Ishikawa (cell line): ENCODE data around the gene NAT16.

ENCODE experiments used
- CEBPB ChIP-seq: IDR thresholded peaks from 2 replicates; pipeline ENCODE4 v1.6.1; 2012
- CREB1 ChIP-seq: IDR thresholded peaks from 2 replicates; pipeline ENCODE4 v1.6.1; 2012; ENCODE audit warnings: low read depth
- EGR1 ChIP-seq: IDR thresholded peaks from 2 replicates; pipeline ENCODE4 v1.6.1; 2012
- EP300 ChIP-seq: IDR thresholded peaks from 2 replicates; pipeline ENCODE4 v1.6.1; 2012; ENCODE audit warnings: borderline replicate concordance
- FOXM1 ChIP-seq: IDR thresholded peaks from 2 replicates; pipeline ENCODE4 v1.6.1; 2012; ENCODE audit warnings: low read depth, borderline replicate concordance
- NFIC ChIP-seq: IDR thresholded peaks from 2 replicates; pipeline ENCODE4 v1.6.1; 2012
- RAD21 ChIP-seq: IDR thresholded peaks from 2 replicates; pipeline ENCODE4 v1.6.1; 2012; ENCODE audit warnings: low read depth
- TAF1 ChIP-seq: IDR thresholded peaks from 2 replicates; pipeline ENCODE4 v1.6.1; 2012; ENCODE audit warnings: low read depth, mild to moderate bottlenecking
- TCF12 ChIP-seq: IDR thresholded peaks from 2 replicates; pipeline ENCODE4 v1.6.1; 2012; ENCODE audit warnings: low read depth
- TEAD4 ChIP-seq: IDR thresholded peaks from 2 replicates; pipeline ENCODE4 v1.6.1; 2012
- YY1 ChIP-seq: IDR thresholded peaks from 2 replicates; pipeline ENCODE4 v1.6.1; 2012; ENCODE audit warnings: low read depth
- ZBTB7A ChIP-seq: IDR thresholded peaks from 2 replicates; pipeline ENCODE4 v1.6.1; 2012; ENCODE audit warnings: low read depth
- TF ChIP-seq, protein P1 (sequence below): IDR thresholded peaks from 2 replicates; pipeline ENCODE4 v1.6.1; 2012
- TF ChIP-seq, protein P2 (sequence below): IDR thresholded peaks from 2 replicates; pipeline ENCODE4 v1.6.1; 2012
- TF ChIP-seq, protein P3 (sequence below): IDR thresholded peaks from 2 replicates; pipeline ENCODE4 v1.6.1; 2012; ENCODE audit warnings: low read depth, mild to moderate bottlenecking

NAT16 gene

DNA sequence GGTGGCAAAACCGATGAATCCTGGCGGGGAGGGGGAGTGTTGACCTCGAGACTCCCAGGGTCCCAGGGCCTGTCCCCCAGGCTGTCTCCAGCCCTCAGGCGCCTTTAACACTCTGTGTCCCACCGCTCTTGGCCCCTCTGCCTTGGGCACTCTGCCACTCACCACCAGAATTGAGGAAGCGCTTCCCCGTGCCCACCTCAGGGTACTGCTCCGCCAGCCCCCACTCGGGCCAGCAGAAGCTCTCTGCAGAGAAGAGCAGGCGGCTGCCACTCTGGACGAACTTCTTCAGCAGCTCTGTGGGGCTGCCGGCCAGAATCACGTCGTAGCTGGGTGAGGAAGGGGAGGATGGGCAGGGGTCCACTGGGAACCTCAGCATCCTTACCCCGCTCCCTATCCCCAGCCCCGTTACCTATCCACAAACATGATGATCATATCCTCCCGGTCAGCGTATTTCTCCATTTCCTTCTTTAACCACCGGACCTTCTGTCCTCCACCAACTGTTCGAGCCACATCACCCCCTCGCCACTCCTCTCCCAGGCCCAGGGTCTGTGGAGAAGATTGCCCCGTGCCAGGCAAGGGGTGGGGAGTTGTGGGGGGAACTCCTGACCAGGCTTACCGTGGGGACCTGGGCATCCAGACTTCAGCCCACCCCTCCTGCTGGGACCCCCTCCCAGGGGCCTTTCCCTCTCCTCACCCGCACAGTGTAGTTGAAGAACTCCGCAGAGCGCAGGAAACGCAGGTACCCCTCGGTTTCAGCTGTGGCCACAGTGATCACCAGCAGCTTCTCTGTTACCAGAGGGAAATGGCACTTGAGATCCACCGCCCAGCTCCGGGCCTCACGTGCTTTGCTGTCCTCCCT lies 36.1 kb upstream of the NAT16 start:
- no peak for TF ChIP-seq ZBTB7A
- TF ChIP-seq, protein P1, sequence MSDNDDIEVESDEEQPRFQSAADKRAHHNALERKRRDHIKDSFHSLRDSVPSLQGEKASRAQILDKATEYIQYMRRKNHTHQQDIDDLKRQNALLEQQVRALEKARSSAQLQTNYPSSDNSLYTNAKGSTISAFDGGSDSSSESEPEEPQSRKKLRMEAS: no peak
- no peak for TF ChIP-seq CEBPB
- TF ChIP-seq TEAD4: no peak
- no peak for TF ChIP-seq EP300
- TF ChIP-seq TCF12: no peak
- no peak for TF ChIP-seq FOXM1
- no peak for TF ChIP-seq EGR1
- no peak for TF ChIP-seq NFIC
- TF ChIP-seq RAD21: no peak
- TF ChIP-seq, protein P2, sequence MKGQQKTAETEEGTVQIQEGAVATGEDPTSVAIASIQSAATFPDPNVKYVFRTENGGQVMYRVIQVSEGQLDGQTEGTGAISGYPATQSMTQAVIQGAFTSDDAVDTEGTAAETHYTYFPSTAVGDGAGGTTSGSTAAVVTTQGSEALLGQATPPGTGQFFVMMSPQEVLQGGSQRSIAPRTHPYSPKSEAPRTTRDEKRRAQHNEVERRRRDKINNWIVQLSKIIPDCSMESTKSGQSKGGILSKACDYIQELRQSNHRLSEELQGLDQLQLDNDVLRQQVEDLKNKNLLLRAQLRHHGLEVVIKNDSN: no peak
- TF ChIP-seq, protein P3, sequence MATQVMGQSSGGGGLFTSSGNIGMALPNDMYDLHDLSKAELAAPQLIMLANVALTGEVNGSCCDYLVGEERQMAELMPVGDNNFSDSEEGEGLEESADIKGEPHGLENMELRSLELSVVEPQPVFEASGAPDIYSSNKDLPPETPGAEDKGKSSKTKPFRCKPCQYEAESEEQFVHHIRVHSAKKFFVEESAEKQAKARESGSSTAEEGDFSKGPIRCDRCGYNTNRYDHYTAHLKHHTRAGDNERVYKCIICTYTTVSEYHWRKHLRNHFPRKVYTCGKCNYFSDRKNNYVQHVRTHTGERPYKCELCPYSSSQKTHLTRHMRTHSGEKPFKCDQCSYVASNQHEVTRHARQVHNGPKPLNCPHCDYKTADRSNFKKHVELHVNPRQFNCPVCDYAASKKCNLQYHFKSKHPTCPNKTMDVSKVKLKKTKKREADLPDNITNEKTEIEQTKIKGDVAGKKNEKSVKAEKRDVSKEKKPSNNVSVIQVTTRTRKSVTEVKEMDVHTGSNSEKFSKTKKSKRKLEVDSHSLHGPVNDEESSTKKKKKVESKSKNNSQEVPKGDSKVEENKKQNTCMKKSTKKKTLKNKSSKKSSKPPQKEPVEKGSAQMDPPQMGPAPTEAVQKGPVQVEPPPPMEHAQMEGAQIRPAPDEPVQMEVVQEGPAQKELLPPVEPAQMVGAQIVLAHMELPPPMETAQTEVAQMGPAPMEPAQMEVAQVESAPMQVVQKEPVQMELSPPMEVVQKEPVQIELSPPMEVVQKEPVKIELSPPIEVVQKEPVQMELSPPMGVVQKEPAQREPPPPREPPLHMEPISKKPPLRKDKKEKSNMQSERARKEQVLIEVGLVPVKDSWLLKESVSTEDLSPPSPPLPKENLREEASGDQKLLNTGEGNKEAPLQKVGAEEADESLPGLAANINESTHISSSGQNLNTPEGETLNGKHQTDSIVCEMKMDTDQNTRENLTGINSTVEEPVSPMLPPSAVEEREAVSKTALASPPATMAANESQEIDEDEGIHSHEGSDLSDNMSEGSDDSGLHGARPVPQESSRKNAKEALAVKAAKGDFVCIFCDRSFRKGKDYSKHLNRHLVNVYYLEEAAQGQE: no peak
- no peak for TF ChIP-seq CREB1
- TF ChIP-seq YY1: no peak

DNA sequence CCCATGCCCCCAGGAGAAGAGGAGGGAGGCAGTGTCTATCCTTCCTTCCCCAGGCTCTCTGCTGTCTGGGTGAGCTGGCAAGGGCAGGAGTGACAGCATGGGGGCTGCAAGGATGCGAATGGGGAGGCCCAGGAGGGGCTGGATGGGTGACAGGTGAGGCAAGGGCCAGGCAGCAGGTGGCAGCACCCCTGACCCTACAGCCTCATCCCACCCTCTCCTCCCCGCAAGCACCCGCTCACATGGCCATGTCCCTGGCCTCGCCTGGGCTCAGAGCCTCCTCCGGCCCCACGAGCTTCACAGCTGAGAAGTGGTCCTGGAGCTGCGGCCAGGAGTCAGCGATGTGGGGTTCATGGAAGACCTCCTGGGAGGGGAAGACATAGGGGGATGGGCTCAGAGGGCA lies 31.9 kb upstream of the NAT16 start:
- TF ChIP-seq NFIC (no peak), FOXM1 (no peak), EP300 (no peak), TEAD4 (no peak)

DNA sequence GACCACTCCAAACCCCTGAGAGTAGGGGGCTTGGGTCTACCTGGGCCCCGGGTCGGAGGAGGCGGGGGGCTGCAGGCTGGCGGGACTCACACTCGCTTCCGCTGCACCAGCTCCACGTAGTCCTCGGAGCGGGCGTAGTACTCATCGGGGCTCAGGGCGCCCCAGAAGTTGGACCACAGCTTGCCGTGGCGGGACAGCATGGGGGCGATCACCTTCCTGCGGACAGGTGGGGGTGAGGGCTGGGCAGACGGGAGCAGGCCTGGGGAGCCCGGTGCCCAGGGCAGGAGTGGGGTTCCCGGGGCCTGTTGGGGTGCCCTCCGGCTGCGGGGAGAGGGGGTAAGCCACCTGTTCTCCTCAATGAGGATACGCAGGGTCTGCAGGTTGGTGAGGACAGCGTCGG lies 31.4 kb upstream of the NAT16 start:
- TF ChIP-seq TAF1 (no peak), NFIC (no peak), EGR1 (no peak)
- TF ChIP-seq, protein P1: no peak
- TF ChIP-seq, protein P2: no peak
- TF ChIP-seq, protein P3: no peak

DNA sequence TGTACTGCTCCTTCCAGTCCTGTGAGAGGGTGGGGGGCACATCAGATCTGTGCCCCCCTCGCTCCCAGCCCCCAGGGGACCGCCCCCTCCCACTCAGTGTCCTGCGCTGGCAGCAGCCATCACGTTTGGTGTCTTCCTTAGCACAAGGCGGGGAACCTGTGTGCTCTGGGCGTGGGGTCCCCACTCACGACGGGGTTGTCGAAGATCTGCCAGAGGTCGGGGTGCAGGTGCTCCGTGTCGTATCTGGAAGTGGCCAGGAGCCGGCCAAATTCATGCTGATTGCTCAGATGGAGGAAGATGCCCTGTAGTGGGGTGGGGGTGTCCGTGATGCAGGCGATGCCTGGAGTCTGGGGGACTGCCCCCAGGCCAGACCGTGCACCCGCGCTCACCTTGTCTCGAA lies 30.1 kb upstream of the NAT16 start:
- no peak for TF ChIP-seq CEBPB
- TF ChIP-seq RAD21: no peak
- no peak for TF ChIP-seq FOXM1
- no peak for TF ChIP-seq EGR1
- TF ChIP-seq TEAD4: no peak
- no peak for TF ChIP-seq YY1
- TF ChIP-seq CREB1: no peak
- TF ChIP-seq, protein P1: no peak
- TF ChIP-seq, protein P2: no peak
- no peak for TF ChIP-seq ZBTB7A
- TF ChIP-seq TCF12: no peak
- TF ChIP-seq TAF1: no peak
- TF ChIP-seq, protein P3: no peak
- no peak for TF ChIP-seq NFIC
- no peak for TF ChIP-seq EP300
